ENCODE measurements around the gene COPS6. TPM values are rescaled to one million over a fixed set of nuclear protein-coding genes. Genes with fewer than 3 reads are reported as not detected.

Gene COPS6
- total RNA-seq, 1 donor = 83.7 TPM

GRCh38 chr7:100065452-100066186 is 23.1 kb upstream of the COPS6 start:
- H3K4me3 ChIP-seq (ENCODE audit: low read depth, low read length) = no peak overlapping the region
- peak; percentile 99 for DNase-seq (ENCODE audit: low read depth)
- TF ChIP-seq, protein P1, sequence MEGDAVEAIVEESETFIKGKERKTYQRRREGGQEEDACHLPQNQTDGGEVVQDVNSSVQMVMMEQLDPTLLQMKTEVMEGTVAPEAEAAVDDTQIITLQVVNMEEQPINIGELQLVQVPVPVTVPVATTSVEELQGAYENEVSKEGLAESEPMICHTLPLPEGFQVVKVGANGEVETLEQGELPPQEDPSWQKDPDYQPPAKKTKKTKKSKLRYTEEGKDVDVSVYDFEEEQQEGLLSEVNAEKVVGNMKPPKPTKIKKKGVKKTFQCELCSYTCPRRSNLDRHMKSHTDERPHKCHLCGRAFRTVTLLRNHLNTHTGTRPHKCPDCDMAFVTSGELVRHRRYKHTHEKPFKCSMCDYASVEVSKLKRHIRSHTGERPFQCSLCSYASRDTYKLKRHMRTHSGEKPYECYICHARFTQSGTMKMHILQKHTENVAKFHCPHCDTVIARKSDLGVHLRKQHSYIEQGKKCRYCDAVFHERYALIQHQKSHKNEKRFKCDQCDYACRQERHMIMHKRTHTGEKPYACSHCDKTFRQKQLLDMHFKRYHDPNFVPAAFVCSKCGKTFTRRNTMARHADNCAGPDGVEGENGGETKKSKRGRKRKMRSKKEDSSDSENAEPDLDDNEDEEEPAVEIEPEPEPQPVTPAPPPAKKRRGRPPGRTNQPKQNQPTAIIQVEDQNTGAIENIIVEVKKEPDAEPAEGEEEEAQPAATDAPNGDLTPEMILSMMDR (IDR thresholded peaks at IDR 0.05; ENCODE audit: insufficient read depth, low read length) = no peak

GRCh38 chr7:100066953-100067352 is 21.8 kb upstream of the COPS6 start:
- no peak overlapping the region for H3K4me3 ChIP-seq (ENCODE audit: low read depth, low read length)
- TF ChIP-seq, protein P1 (IDR thresholded peaks at IDR 0.05; ENCODE audit: insufficient read depth, low read length) = no peak
- DNase-seq (ENCODE audit: low read depth) = no peak

DNA sequence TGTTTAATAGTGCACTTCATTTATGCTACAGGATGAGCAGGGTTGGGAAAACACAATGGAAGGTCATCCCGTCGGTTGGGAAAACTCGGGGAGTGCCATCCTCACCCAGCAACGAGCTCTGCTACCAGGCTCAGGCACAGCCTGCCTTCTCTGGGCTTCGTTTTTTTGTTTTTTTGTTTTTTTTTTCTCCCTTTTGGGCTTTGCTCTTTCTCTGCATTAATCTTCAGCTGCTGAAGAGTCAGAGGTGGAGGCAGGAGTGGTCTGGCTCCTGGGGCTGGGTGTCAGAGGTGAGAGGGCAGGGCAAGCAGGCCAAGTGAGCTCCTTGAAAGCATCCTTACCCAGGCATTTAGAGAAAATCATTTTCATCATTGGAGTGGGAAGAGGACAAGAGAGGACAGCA is 18.8 kb upstream of the COPS6 start:
- TF ChIP-seq, protein P1 (IDR thresholded peaks at IDR 0.05; ENCODE audit: insufficient read depth, low read length) = no peak
- DNase-seq (ENCODE audit: low read depth) = no peak
- no peak overlapping the region for H3K4me3 ChIP-seq (ENCODE audit: low read depth, low read length)

DNA sequence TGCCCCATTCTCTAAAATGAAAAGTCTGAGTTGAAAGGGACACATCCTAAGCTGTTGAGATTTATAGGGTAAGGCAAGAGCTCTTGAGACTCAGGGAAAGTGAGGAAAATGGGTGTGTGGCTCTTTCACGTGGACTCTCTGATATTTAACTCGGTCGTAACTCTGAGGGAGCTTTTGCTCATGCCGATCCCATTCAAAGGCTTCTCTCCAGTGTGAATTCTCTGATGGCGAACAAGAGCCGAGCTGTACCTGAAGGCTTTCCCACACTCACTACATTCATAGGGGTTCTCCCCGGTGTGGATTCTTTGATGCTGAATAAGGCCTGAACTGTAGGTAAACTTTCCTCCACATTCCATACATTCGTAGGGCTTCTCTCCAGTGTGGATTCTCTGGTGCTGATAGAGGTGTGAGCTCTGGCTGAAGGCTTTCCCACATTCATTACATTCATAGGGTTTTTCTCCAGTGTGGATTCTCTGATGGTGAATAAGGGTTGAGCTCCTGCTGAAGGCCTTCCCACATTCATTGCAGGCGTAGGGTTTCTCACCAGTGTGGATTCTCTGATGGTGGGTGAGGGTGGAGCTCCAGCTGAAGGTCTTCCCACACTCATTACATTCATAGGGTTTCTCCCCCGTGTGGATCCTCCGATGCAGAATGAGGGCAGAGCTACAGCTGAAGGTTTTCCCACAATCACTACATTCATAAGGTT is 17.6 kb upstream of the COPS6 start:
- no peak for DNase-seq (ENCODE audit: low read depth)
- TF ChIP-seq, protein P1 (IDR thresholded peaks at IDR 0.05; ENCODE audit: insufficient read depth, low read length) = no peak
- H3K4me3 ChIP-seq (ENCODE audit: low read depth, low read length) = no peak overlapping the region

DNA sequence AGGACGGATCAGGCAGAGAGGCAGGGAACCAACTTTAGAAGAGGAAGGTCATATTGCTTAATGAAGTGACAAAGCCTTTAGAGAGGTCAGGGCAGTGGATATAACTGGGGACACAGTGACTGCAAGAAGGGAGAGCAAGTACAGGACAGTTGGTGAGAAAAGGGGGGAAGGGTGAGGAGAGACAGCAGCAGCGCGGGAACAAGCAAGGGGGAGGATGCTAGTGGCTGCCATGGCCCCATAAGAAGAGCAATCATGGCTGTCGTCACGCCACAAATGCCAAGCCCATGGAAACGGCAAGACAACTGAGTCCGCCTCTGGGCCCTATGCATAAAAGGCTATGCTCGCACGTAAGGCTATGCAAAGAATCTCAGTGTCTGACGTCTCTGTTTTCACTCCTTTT is 16.3 kb upstream of the COPS6 start:
- no peak for DNase-seq (ENCODE audit: low read depth)
- H3K4me3 ChIP-seq (ENCODE audit: low read depth, low read length) = no peak overlapping the region
- TF ChIP-seq, protein P1 (IDR thresholded peaks at IDR 0.05; ENCODE audit: insufficient read depth, low read length) = no peak

DNA sequence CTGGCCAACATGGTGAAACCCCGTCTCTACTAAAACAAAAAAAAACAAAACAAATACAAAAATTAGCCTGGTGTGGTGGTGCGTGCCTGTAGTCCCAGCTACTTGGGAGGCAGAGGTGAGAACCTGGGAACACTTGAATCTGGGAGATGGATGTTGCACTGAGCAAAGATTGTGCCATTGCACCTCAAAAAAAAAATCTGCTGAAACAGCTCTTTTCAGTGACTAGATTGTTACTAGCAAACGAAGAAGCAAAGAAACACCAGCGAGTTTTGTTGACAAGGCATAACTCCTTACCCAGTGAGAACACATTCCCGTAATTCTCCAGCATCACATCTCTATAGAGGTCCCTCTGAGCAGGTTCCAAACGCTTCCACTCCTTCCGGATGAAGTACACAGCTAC is 13.9 kb upstream of the COPS6 start:
- no peak for DNase-seq (ENCODE audit: low read depth)
- TF ChIP-seq, protein P1 (IDR thresholded peaks at IDR 0.05; ENCODE audit: insufficient read depth, low read length) = no peak
- H3K4me3 ChIP-seq (ENCODE audit: low read depth, low read length) = no peak overlapping the region

Measured in fibroblast of the aortic adventitia (primary cell).